OCI-M2 (cell line): Measurements from ENCODE around the gene KCNK17.

Experiments used
- DNase-seq: peaks from one replicate; lab custom pipeline; 2025; ENCODE audit not compliant: unreplicated experiment; lab: John Stamatoyannopoulos, UW

The KCNK17 gene, protein sequence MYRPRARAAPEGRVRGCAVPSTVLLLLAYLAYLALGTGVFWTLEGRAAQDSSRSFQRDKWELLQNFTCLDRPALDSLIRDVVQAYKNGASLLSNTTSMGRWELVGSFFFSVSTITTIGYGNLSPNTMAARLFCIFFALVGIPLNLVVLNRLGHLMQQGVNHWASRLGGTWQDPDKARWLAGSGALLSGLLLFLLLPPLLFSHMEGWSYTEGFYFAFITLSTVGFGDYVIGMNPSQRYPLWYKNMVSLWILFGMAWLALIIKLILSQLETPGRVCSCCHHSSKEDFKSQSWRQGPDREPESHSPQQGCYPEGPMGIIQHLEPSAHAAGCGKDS

GRCh38 chr6:39314273-39314795 lies at the start of gene KCNK17:
Gene KCNK17, minus strand, starts transcription at chr6:39314419. Its CDS starts 99 bp downstream, at chr6:39314320.
- no peak for DNase-seq

DNA sequence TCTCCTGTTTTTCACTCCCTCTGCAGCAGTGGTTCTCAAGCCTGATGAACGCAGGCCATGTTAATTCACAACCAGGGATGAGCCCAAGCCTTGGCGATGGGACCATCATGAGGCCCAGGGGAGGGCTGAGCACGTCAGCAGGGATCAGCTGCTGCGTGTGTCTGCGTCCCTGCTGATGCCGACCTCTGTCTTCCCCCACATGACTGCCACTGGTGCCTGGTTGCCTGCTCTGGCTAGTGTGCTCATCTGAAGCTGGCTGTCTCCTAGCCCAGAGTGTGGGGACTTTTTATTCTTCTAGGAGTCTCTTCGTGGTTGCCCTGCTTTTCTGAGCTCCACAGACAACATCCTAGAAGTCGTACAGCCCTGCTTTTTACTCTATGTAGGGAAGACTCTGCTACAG lies 49.1 kb upstream of the KCNK17 start:
- DNase-seq, result no peak

GRCh38 chr6:39362487-39362865 lies 48.3 kb upstream of the KCNK17 start:
- no peak for DNase-seq

DNA sequence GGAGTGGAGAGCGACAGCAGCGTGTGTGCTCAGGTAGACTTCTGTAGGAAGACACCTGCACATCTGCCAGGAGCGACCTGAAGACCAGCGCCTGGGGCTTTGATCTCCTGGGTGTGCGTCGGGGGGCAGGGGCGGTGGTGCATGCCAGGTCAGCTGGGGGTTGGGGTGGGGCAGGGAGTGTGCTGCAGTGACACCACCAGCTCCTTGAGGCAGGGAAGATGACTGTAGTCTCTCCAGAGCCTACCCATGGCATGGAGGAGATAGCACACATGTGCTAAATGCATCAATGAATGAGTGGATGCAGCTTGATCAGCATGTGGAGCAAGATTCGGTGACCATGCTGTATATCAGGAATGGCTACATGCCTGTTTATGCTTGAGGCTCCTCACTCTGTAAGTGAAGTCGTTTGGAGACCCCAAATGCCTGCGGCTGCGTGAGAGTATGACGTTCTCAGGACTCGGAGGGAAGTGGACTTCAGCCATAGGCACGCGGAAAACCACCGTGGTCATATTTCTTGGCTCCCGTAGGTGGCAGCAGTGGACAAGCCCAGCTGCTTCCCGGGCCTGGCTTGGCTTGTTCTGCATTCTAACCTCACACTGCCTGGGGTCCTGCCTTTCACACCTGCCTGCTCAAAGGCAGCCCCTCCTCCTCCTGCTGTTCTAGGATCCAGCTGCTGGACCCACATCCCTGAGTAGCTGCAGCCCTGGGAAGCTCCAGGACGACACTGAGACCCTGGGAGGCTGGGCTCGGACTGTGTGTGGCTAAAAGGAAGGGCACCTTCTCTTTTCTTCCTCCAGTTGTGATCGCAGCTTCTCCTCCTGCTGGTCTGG lies 47.7 kb upstream of the KCNK17 start:
- DNase-seq, result peak; percentile 71

GRCh38 chr6:39360378-39360777 lies 46.2 kb upstream of the KCNK17 start:
- DNase-seq, result no peak

DNA sequence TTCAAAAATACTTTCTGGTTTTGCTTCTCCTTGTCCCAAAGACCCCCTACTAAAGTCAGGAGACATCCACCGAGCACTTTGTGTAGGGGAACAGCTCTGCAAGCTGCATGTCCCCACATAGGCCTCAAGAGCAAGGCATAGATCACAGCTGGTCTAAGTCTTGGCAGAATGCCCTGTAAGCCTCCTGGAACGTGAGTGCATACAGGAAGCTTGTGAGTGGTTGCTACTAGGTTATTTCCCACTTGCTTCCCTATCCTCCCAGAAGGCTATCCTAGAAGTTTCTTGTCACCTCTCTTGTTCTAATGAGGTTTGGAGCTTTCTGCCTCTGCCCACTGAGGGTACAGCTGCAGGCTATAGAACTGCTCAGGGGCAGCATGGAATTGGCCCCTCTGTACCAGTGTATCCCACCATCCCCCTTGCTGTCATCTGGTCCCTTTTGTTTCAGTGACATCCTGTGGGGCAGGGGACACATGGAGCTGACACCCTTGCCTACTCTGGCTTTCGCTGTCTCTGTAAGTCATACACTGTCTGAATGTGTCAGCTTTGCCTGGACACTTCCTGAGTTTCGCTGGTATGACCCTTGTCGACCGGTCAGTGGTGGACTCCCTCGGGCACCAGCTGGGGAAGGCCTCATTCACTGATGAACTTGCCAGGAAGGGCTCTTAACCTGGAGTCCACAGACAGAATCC lies 43.9 kb upstream of the KCNK17 start:
- DNase-seq, result no peak

- no peak for DNase-seq
Observed at GRCh38 chr6:39353698-39354315, 39.6 kb upstream of the KCNK17 start.

- no peak for DNase-seq
Observed at GRCh38 chr6:39350723-39351505, 36.7 kb upstream of the KCNK17 start.

GRCh38 chr6:39348740-39349139 lies 34.5 kb upstream of the KCNK17 start:
- no peak for DNase-seq

DNA sequence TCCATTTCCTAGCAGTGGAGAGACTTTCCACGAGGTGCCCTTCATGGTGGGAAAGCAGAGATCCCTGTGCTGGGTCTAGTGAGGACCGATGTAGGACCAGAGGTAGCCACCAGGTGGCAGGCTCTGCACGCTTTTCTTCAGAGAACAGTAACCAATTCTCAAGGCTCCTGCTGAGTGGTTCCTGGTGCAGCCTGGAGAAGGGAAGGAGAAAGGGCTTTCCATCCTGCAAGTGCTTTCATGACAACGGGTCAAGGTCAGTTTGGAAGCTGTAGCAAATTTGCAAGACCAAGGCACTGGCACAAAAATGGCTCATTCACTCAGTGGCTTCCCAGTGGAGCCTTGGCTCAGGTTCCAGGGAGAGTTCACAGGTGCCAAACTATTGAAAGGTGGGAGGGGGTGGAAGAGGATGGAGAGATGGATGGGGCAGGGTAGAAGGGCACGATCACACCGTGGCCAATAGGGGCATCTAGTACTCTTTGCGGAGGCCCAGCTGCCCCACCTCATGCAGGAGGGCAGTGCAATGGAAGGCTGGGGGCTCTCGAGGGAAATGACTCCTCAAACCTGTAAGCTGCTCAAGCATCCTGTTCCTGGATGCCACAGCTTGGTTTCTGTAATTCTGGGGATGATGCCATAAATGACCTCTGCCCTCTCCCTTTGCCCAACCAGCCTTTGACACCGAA lies 33.8 kb upstream of the KCNK17 start:
- peak; percentile 85 for DNase-seq

DNA sequence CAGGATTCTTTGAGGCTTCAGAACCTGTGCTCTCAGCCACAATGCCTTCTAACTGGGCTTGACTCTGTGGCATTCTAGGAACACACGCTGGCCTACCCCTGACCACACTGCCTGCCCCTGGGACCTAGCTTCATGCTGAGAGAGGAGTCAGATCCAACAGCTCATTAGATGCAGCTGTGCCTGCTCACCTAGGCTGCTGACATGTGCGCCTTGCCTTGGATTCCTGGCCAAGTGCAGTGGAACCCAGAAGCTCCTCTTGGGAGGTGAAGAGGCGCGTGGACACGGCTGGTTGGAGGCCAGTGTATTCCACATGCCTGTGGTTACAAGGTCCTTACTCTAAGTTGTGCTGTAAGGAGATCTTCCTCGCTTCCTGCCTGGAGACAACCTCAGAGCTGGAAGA lies 33.0 kb upstream of the KCNK17 start:
- DNase-seq, result no peak

DNA sequence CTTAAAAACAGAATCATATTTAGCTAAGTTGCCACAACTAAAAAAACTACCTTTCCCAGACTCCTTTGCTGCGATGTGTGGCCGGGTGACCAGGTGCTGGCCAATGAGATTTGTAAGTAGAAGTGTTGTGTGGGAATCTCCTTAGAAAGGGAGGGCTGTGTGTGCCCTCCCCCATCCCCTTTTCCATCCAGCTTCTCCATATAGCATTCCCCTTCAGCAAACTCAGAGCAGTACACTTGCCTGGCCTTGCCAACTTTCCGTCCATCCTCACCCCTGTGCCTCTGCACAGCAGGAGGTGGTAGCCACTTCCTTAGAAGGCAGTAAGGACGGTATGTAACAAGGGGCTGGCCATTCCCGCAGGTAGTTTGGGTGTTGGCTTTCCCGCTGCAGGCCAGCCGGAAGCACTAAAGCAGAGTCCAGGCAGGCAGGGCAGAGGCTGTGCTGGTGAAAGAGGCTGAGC lies 30.6 kb upstream of the KCNK17 start:
- DNase-seq, result no peak

DNA sequence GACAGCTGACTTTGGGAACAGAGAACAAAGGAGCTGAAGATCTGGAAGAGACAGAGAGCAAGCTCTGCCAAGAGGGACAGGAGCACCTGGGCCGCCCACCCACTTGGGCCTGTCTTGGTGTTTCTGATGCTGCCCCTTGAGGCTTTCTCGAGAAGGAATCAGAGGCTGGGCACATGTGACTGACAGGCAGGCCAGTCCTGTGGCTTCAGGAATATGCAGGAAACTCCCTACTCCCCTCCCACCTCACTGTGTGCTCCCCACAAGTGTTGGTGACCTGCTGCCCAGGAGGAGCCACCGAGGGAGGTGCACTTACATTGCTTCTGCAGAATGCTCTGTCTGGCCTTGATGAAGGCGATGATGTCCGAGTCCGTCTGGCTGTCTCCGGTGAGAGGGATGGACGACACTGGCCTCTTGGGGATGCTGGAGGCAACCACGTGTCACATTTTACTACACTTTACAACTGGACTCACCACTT lies 29.2 kb upstream of the KCNK17 start:
- DNase-seq, result no peak

GRCh38 chr6:39342692-39343395 lies 28.6 kb upstream of the KCNK17 start:
- DNase-seq, result no peak

- no peak for DNase-seq
Observed at GRCh38 chr6:39341937-39342336, 27.7 kb upstream of the KCNK17 start.

DNA sequence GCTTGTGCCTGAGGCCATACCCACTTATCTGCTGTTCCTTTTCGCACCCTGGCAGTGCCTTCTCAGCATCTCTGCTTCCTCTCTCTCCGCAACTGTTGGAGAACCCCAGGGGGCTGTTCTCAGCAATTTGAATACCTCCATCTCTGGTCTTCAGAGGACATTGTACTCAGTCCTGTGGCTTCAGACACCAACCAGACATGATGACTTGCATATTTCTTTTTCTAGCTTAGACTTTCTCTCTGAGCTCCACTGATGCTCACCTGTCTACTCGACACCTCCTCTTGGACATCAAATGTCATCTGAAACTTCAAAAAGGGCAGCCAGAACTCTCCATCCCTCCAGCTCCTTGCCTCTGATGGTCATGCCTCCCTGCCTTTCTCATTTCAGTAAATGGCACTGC lies 27.1 kb upstream of the KCNK17 start:
- no peak for DNase-seq

DNA sequence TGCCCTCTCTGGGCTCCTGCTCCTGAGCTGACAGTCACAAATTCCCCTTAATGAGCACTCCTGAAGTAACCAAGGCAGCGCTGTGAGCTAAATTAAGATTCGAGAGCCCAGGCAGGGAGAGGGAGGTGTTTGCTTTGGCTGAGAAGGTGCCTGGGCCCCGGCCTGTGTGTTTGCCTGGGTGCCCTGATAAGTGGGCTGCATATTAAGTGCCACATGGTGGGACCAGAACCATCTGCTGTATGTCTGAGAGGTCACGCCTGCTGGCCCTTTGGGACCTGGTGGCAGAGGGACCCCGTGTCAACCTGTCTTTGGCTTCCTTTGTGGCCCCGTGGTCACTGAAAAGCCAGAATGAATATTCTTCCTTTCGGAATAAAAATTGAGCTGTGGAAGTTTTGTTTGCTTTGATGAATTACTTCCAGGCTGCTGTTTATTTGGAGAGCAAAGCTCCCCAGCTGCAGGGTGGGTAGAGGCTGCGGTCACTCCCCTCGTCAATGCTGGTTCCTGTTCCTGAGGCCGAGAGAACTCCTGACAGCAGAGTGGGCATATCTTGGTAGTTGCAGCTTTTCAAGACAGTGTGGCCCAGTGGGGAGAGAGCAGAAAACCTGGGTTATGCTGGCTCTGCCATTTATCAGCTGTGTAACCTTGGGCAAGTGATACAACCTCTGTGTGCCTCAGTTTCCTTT lies 25.8 kb upstream of the KCNK17 start:
- DNase-seq, result no peak

DNA sequence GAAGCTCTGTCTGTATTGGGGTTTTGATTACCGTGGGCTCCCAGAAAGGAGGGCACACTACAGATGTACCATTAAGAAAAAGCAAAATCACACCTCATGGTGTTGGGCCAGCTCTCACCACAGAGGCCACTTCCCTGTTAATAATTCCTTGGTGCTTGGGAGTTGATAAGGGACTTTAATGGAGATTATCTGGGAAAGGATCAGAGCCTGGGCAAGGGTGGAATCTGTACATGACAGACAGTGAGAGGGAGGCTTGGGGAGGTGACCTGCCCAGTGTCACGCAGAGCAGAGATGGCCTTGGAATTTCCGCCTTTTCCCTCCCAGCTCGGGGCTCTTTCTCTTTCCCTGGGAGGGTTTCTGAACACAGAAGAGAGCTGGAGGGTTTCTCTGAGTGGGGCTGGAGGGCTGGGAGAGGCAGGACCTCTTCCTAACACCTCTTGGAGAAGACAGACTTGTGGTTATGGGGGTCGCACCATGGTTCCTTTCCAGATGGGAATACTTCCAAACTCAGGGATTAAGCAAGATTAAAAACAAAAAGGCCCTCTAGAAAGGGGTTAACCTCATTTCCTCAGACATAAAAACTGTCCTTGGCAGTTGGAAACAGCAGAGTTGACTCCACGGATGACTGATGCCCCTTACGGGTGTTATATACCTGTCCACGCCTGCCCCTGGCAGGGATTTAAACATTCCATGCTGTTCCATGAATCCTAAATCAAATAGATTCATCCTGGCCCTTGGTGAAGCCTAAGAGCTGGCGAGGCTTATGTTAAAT lies 25.1 kb upstream of the KCNK17 start:
- no peak for DNase-seq
